Placental epithelial cell (primary cell): ENCODE results near the gene GUCY2C. TPM values are rescaled to one million over a fixed set of nuclear protein-coding genes. Genes with fewer than 3 reads are reported as not detected.

ENCODE experiments used
- total RNA-seq: library from RNA; depleted of rRNA; stranded (reverse); fragments of >200 nt; gene quantifications from 2 replicates; pipeline ENCODE4 v1.2.3, GENCODE V29; 2012

The GUCY2C gene
- total RNA-seq = 0.11 TPM in 1 of 2 replicates, not detected in the other

DNA sequence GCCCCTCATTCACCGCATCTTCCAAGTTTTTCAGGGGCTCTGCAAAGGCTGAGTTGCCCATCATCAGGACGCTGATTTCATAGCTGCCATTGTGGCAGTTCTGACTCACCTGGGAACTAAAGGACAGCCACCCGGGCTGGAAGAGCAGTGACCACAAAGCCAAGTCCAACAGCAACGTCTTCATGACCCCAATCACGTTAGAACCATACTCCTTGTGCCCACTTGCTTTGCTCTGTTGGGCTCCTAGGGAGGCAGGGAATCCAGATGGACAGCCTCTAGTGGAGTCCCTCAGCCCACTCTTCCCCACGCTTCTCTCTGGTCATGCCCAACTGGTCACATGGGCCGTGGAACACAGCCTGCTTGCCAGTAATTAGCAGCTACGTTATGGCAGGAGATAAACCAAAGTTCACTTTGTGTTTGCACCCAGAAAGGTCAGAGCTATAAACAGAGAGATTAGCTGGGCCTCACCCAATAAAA, at the start of gene GUCY2C:
Gene GUCY2C, minus strand, starts transcription at position 335 of the 477 bp plus-strand sequence. Its CDS starts 151 bp downstream, at position 184.

GRCh38 chr12:14567351-14568162, 128.8 kb downstream of the GUCY2C start, which contains the start of gene PLBD1:
Gene PLBD1, minus strand, starts transcription at chr12:14567883. Its CDS starts 187 bp downstream, at chr12:14567696.

Other genes starting within 250 kb of the GUCY2C start
- gene PLBD1, start 128.7 kb downstream of the GUCY2C start, total RNA-seq = 1.8 and 7.1 TPM in 2 replicates
- gene WBP11, start 106.9 kb upstream of the GUCY2C start, total RNA-seq = 11.6 and 13.3 TPM in 2 replicates
- gene C12orf60, start 107.1 kb upstream of the GUCY2C start, total RNA-seq = 0.79 and 0.98 TPM in 2 replicates
- gene SMCO3, start 117.6 kb upstream of the GUCY2C start, total RNA-seq = 11.1 and 29.1 TPM in 2 replicates
- gene ART4, start 146.9 kb upstream of the GUCY2C start, total RNA-seq = 86.0 and 203 TPM in 2 replicates
- gene MGP, start 189.3 kb upstream of the GUCY2C start, total RNA-seq = not detected in 2 replicates
- 14.1 and 41.4 TPM in 2 replicates for gene ERP27, start 241.9 kb upstream of the GUCY2C start, total RNA-seq